H1 (cell line): ENCODE results near the gene TLR9. TPM values are rescaled to one million over a fixed set of nuclear protein-coding genes. Genes with fewer than 3 reads are reported as not detected.

ENCODE experiments used
- CTCF ChIA-PET: fragments of 300-600 bp; sonication (Branson Sonifier 250); formaldehyde crosslinking; loops from one replicate; lab custom pipeline; 2021; ENCODE audit not compliant: partially characterized antibody; lab: Charles Lee
- POLR2A ChIA-PET: fragments of 300-600 bp; sonication (Branson Sonifier 250); formaldehyde crosslinking; loops from one replicate; lab custom pipeline; 2021; ENCODE audit warnings: inconsistent platforms; ENCODE audit not compliant: partially characterized antibody; lab: Charles Lee
- DNase-seq, 2 experiments: peaks; one replicate each; pipeline versions ENCODE4 v3.0.0 to v3.0.0-alpha.2; 2010 to 2022; ENCODE audit warnings: low spot score in 2 of 2, low read depth in 1 of 2, mixed read lengths in 1 of 2
- FAIRE-seq: peaks from 2 replicates; lab custom pipeline; 2011; peaks lifted over from hg19 to GRCh38; lab: Jason Lieb, UNC
- H2AFZ ChIP-seq: 2 replicates; pipeline ENCODE4 v1.8.1; 2012; ENCODE audit warnings: low read length, inconsistent platforms
- H2AK5ac ChIP-seq: 2 replicates; pipeline ENCODE4 v1.6.1; 2013; ENCODE audit warnings: low read depth, low read length
- H2BK120ac ChIP-seq: replicated peaks from 2 replicates; pipeline ENCODE3; 2013; ENCODE audit warnings: low read depth, low read length, inconsistent platforms
- H2BK12ac ChIP-seq: 2 replicates; pipeline ENCODE4 v1.6.1; 2013; ENCODE audit warnings: low read depth, low read length
- H2BK15ac ChIP-seq: 2 replicates; pipeline ENCODE4 v1.6.1; 2013; ENCODE audit warnings: low read length
- H2BK20ac ChIP-seq: 2 replicates; pipeline ENCODE4 v1.6.1; 2013; ENCODE audit warnings: low read length
- H2BK5ac ChIP-seq: 2 replicates; pipeline ENCODE4 v1.6.1; 2013; ENCODE audit warnings: low read depth, low read length
- H3K14ac ChIP-seq: 2 replicates; pipeline ENCODE4 v1.6.1; 2013; ENCODE audit warnings: inconsistent platforms; ENCODE audit not compliant: insufficient read length
- H3K18ac ChIP-seq: 2 replicates; pipeline ENCODE4 v1.6.1; 2013; ENCODE audit warnings: low read length; ENCODE audit errors: extremely low read depth
- H3K23ac ChIP-seq: 2 replicates; pipeline ENCODE4 v1.6.1; 2013; ENCODE audit warnings: inconsistent platforms; ENCODE audit not compliant: insufficient read length
- H3K23me2 ChIP-seq: 2 replicates; pipeline ENCODE4 v1.6.1; 2013; ENCODE audit warnings: low read depth, low read length
- H3K27ac ChIP-seq: 2 replicates; pipeline ENCODE4 v1.6.1; 2011; ENCODE audit warnings: low read depth, low read length, inconsistent platforms
- H3K27me3 ChIP-seq, 4 experiments: replicated peaks in 1 of 4; 1 replicate in 1 of 4; 2 replicates in 3 of 4; pipeline versions ENCODE4 v1.6.1 to v1.8.1; 2011 to 2013; ENCODE audit warnings: low read length in 3 of 4, mild to moderate bottlenecking in 3 of 4, inconsistent platforms in 2 of 4, mixed read lengths in 2 of 4, moderate library complexity in 1 of 4; ENCODE audit not compliant: control insufficient read depth in 3 of 4, insufficient read depth in 3 of 4; ENCODE audit errors: extremely low read depth in 1 of 4
- H3K36me3 ChIP-seq, 4 experiments: 2 replicates each; pipeline versions ENCODE4 v1.6.1 to v1.8.1; 2011 to 2013; ENCODE audit warnings: mild to moderate bottlenecking in 4 of 4, low read length in 3 of 4, moderate library complexity in 2 of 4, control low read depth in 1 of 4, inconsistent platforms in 1 of 4; ENCODE audit not compliant: insufficient read depth in 4 of 4, control insufficient read depth in 2 of 4
- H3K4ac ChIP-seq: replicated peaks from 2 replicates; pipeline ENCODE3; 2013; ENCODE audit warnings: low read length, low read depth, mixed read lengths, inconsistent platforms; ENCODE audit not compliant: insufficient read length
- H3K4me1 ChIP-seq, 4 experiments: replicated peaks in 1 of 4; 1 replicate in 1 of 4; 2 replicates in 3 of 4; pipeline versions ENCODE4 v1.6.1 to v1.8.1; 2011 to 2013; ENCODE audit warnings: low read length in 3 of 4, inconsistent platforms in 2 of 4, mixed read lengths in 1 of 4; ENCODE audit not compliant: insufficient read depth in 4 of 4, control insufficient read depth in 3 of 4
- H3K4me2 ChIP-seq, 2 experiments: 2 replicates each; pipeline versions ENCODE4 v1.6.1 to v1.8.1; 2011 to 2013; ENCODE audit warnings: low read depth in 2 of 2, low read length in 2 of 2, control low read depth in 1 of 2, inconsistent platforms in 1 of 2, mild to moderate bottlenecking in 1 of 2; ENCODE audit not compliant: insufficient read depth in 1 of 2
- H3K4me3 ChIP-seq, 4 experiments: fragments of 200-600, 300-600 bp in 1 of 4; sonication (generic), shearing (Covaris generic), sonication (Bioruptor Twin) in 1 of 4; 2 replicates each; pipeline versions ENCODE4 v1.5.1 to v1.8.1; 2011 to 2016; ENCODE audit warnings: low read length in 4 of 4, low read depth in 3 of 4, control low read depth in 2 of 4, inconsistent platforms in 2 of 4, mild to moderate bottlenecking in 2 of 4, mixed read lengths in 1 of 4, moderate library complexity in 1 of 4; ENCODE audit not compliant: insufficient read depth in 2 of 4; ENCODE audit errors: extremely low read depth in 1 of 4
- H3K56ac ChIP-seq: replicated peaks from 2 replicates; pipeline ENCODE3; 2013; ENCODE audit warnings: low read depth, mild to moderate bottlenecking, mixed read lengths, low read length, inconsistent platforms; ENCODE audit not compliant: insufficient read length
- H3K79me1 ChIP-seq: 2 replicates; pipeline ENCODE4 v1.6.1; 2013; ENCODE audit warnings: low read depth, low read length, control low read depth
- H3K79me2 ChIP-seq, 2 experiments: 2 replicates each; pipeline versions ENCODE4 v1.6.1 to v1.8.1; 2012 to 2013; ENCODE audit warnings: low read length in 2 of 2, mild to moderate bottlenecking in 2 of 2, inconsistent platforms in 1 of 2; ENCODE audit not compliant: insufficient read depth in 2 of 2, control insufficient read depth in 1 of 2
- H3K9ac ChIP-seq, 4 experiments: replicated peaks in 1 of 4; 1 replicate in 1 of 4; 2 replicates in 3 of 4; pipeline versions ENCODE4 v1.6.1 to v1.8.1; 2011 to 2013; ENCODE audit warnings: low read depth in 3 of 4, low read length in 3 of 4, control low read depth in 2 of 4, mild to moderate bottlenecking in 2 of 4, moderate library complexity in 2 of 4, inconsistent platforms in 1 of 4; ENCODE audit errors: extremely low read depth in 1 of 4
- H3K9me3 ChIP-seq, 2 experiments: 2 replicates each; pipeline versions ENCODE4 v1.6.1 to v1.8.1; 2012 to 2013; ENCODE audit warnings: mild to moderate bottlenecking in 2 of 2, moderate library complexity in 2 of 2, control low read depth in 1 of 2, inconsistent platforms in 1 of 2, low read depth in 1 of 2, low read length in 1 of 2, mixed read lengths in 1 of 2; ENCODE audit not compliant: insufficient read depth in 2 of 2
- H4K20me1 ChIP-seq, 2 experiments: replicated peaks in 1 of 2; 2 replicates each; pipeline versions ENCODE3 to v1.8.1; 2011 to 2013; ENCODE audit warnings: inconsistent platforms in 2 of 2, low read length in 2 of 2, mild to moderate bottlenecking in 1 of 2; ENCODE audit not compliant: insufficient read depth in 2 of 2, control insufficient read depth in 1 of 2
- H4K5ac ChIP-seq: 2 replicates; pipeline ENCODE4 v1.6.1; 2013; ENCODE audit warnings: low read length, low read depth, mixed read lengths, inconsistent platforms; ENCODE audit not compliant: insufficient read length
- H4K8ac ChIP-seq: 2 replicates; pipeline ENCODE4 v1.8.0; 2013; ENCODE audit warnings: mild to moderate bottlenecking, moderate library complexity, low read length, inconsistent platforms; ENCODE audit not compliant: insufficient read depth; ENCODE audit errors: extremely low read depth
- H4K91ac ChIP-seq: replicated peaks from 2 replicates; pipeline ENCODE3; 2013; ENCODE audit warnings: low read length, mixed read lengths, inconsistent platforms; ENCODE audit not compliant: insufficient read length
- CBX8 ChIP-seq: fragments of 300-800, 300-1000 bp; sonication (generic); IDR thresholded peaks from 2 replicates; pipeline ENCODE4 v1.7.1; 2016; ENCODE audit warnings: low read depth, low read length, borderline replicate concordance
- CEBPB ChIP-seq: IDR thresholded peaks from 2 replicates; pipeline ENCODE4 v1.6.1; 2012; ENCODE audit warnings: low read depth, low read length
- E2F6 ChIP-seq: IDR thresholded peaks from 2 replicates; pipeline ENCODE4 v1.6.1; 2012; ENCODE audit warnings: inconsistent platforms
- GABPA ChIP-seq: IDR thresholded peaks from 2 replicates; pipeline ENCODE4 v1.6.1; 2011; ENCODE audit warnings: mild to moderate bottlenecking, low read length, moderate library complexity, borderline replicate concordance; ENCODE audit not compliant: insufficient read depth
- NANOG ChIP-seq: IDR thresholded peaks from 2 replicates; pipeline ENCODE4 v1.6.1; 2011; ENCODE audit warnings: low read length, low read depth, mild to moderate bottlenecking, inconsistent platforms; ENCODE audit not compliant: insufficient read depth, poor library complexity, severe bottlenecking
- RBBP5 ChIP-seq: IDR thresholded peaks from 2 replicates; pipeline ENCODE4 v1.7.1; 2012; ENCODE audit warnings: low read depth, mild to moderate bottlenecking, inconsistent platforms, low read length, moderate library complexity, borderline replicate concordance
- RFX5 ChIP-seq: IDR thresholded peaks from 2 replicates; pipeline ENCODE4 v1.6.1; 2011; ENCODE audit warnings: low read depth, low read length, improper control_type of control experiment, borderline replicate concordance
- SP4 ChIP-seq: IDR thresholded peaks from 2 replicates; pipeline ENCODE4 v1.6.1; 2012; ENCODE audit warnings: low read length, inconsistent platforms
- TCF12 ChIP-seq: IDR thresholded peaks from 2 replicates; pipeline ENCODE4 v1.6.1; 2011; ENCODE audit warnings: low read depth, mild to moderate bottlenecking, low read length
- WGBS, 2 experiments: shearing (Covaris generic) in 1 of 2; methylation state at CpG; one replicate each; pipeline versions ENCODE4 v1.1.6 to v1.1.7; 2013 to 2015; ENCODE audit warnings: low lambda C conversion rate in 2 of 2, mixed read lengths in 2 of 2, inconsistent platforms in 1 of 2, low coverage in 1 of 2, missing lambda C conversion rate in 1 of 2; ENCODE audit not compliant: insufficient replicate concordance in 2 of 2, insufficient coverage in 1 of 2, insufficient read length in 1 of 2; ENCODE audit errors: extremely low coverage in 1 of 2, missing lambda C conversion rate in 1 of 2; 5-methylcytosine and 5-hydroxymethylcytosine counted together
- polyA plus RNA-seq, 7 experiments: library from polyadenylated mRNA; depleted of rRNA in 3 of 7; stranded (reverse) in 5 of 7; unstranded in 2 of 7; fragments of >200 nt in 5 of 7; fragments of 200-250 nt in 2 of 7; gene quantifications; 1 replicate in 5 of 7; 2 replicates in 1 of 7; 4 replicates in 1 of 7; pipeline versions ENCODE4 v1.2.1 to v1.2.3, GENCODE V29; 2011 to 2013; ENCODE audit warnings: missing spikeins in 2 of 7, mixed read lengths in 2 of 7
- total RNA-seq: library from RNA; stranded (reverse); fragmentation: NEBNext Ultra II Directional; extraction: Animal tissue kit (Norgen Biotek cat#: 25700); gene quantifications from 2 replicates; pipeline ENCODE4 v1.2.1, GENCODE V29; 2021

Gene TLR9
- total and polyA plus RNA-seq, 2 of the 8 experiments (the other 6 are each of a cell fraction or from before 2014, with no cell fraction given) = 0.05 TPM; not detected in 1

- H3K9me3 ChIP-seq = no peaks in the 10 kb centered on the region
- no peak overlapping the region for H3K27ac ChIP-seq
- peaks cover 4 to 18% (median 13%) of the 10 kb centered on the region in 4 experiments; a peak in 6 of 8 replicates for H3K36me3 ChIP-seq
- no peak overlapping the region for H3K4me2 ChIP-seq
- no peak overlapping the region for H3K23ac ChIP-seq
- H4K5ac ChIP-seq = no peak overlapping the region
- no peak overlapping the region for H3K18ac ChIP-seq
- no peak overlapping the region for H2AFZ ChIP-seq
- H3K23me2 ChIP-seq = no peaks in the 10 kb centered on the region
- FAIRE-seq = no peak
- H3K4me1 ChIP-seq = peaks cover 0 to 2% (median 0%) of the 10 kb centered on the region in 4 experiments; a peak in 2 of 7 replicates
- POLR2A ChIA-PET = interaction anchor here (0.8 to 1.5 kb wide), 2 partner anchors 18 to 30 kb away, joined by 3 read pairs; no protein-coding TSS in a partner anchor
- H2BK12ac ChIP-seq = no peak overlapping the region
- TF ChIP-seq GABPA (no peak), E2F6 (no peak), RBBP5 (no peak), CBX8 (no peak), CEBPB (no peak), RFX5 (no peak), NANOG (no peak), SP4 (no peak), TCF12 (no peak)
- no peaks in the 10 kb centered on the region for H3K27me3 ChIP-seq
- no peaks in the 10 kb centered on the region for H3K79me1 ChIP-seq
- no peak overlapping the region for H3K4ac ChIP-seq
- H2BK15ac ChIP-seq = no peak overlapping the region
- H2AK5ac ChIP-seq = no peak overlapping the region; the same call in 1 of the 2 replicates
- no peak overlapping the region for H3K9ac ChIP-seq
- CTCF ChIA-PET = interaction anchor here (0.7 to 20.4 kb wide), 14 partner anchors 17 to 292 kb away, joined by 3 to 336 read pairs (median 4); partner anchors contain the start of gene TWF2
- no peak overlapping the region for H2BK5ac ChIP-seq
- H4K8ac ChIP-seq = no peak overlapping the region
- H2BK20ac ChIP-seq = no peak overlapping the region
- WGBS, 2 experiments = 95% methylated on average over 6 of the region's 12 CpGs; no CpG with 5 or more reads in 1 of the 2 experiments
- no peak overlapping the region for H4K91ac ChIP-seq
- no peaks in the 10 kb centered on the region for H4K20me1 ChIP-seq
- H3K4me3 ChIP-seq = no peak overlapping the region
- H3K14ac ChIP-seq = no peak overlapping the region
- no peaks in the 10 kb centered on the region for H3K79me2 ChIP-seq
- no peak overlapping the region for H2BK120ac ChIP-seq
- no peak for DNase-seq
- no peak overlapping the region for H3K56ac ChIP-seq
Observed at GRCh38 chr3:52218454-52218853, 7.0 kb downstream of the TLR9 start.
